ENCODE measurements around the gene CCDC70. TPM values are rescaled to one million over a fixed set of nuclear protein-coding genes. Genes with fewer than 3 reads are reported as not detected.

CCDC70 gene
- total and polyA plus RNA-seq, 9 donors: not detected

- no peak overlapping the region for H3K4me3 ChIP-seq
- H3K27ac ChIP-seq: no peak overlapping the region
- WGBS, 3 donors: 51 to 55% (median 52%) methylated on average over 9 of the region's 9 CpGs
- DNase-seq: no peak
- H3K36me3 ChIP-seq: no peaks in the 10 kb centered on the region
- TF ChIP-seq CTCF (IDR thresholded peaks at IDR 0.05) (no peak), EP300 (IDR thresholded peaks at IDR 0.05) (no peak), POLR2A (IDR thresholded peaks at IDR 0.05) (no peak)
- intact Hi-C loops (cut with DNase I): no loop called here
- no peaks in the 10 kb centered on the region for H3K27me3 ChIP-seq
- H3K9me3 ChIP-seq: no peaks in the 10 kb centered on the region
- H3K4me1 ChIP-seq (ENCODE audit: insufficient read depth): no peaks in the 10 kb centered on the region
These were observed 34.4 kb downstream of the CCDC70 start for GRCh38 chr13:51895906-51896888.

- Histone ChIP-seq H3K27me3 (no peaks in the 10 kb centered on the region), H3K27ac (no peak overlapping the region), H3K9me3 (no peaks in the 10 kb centered on the region), H3K4me1 (ENCODE audit: insufficient read depth) (no peaks in the 10 kb centered on the region), H3K4me3 (no peak overlapping the region), H3K36me3 (no peaks in the 10 kb centered on the region)
- no peak for DNase-seq
- no peak for TF ChIP-seq CTCF (IDR thresholded peaks at IDR 0.05)
- no peak for TF ChIP-seq POLR2A (IDR thresholded peaks at IDR 0.05)
- TF ChIP-seq EP300 (IDR thresholded peaks at IDR 0.05): no peak
- 70 to 82% (median 81%) methylated on average over 1 of the region's 1 CpG for WGBS, 3 donors
- intact Hi-C loops (cut with DNase I): no loop called here
These were observed 38.7 kb downstream of the CCDC70 start for GRCh38 chr13:51900471-51900870.

GRCh38 chr13:51902776-51903175 lies 41.0 kb downstream of the CCDC70 start:
- Histone ChIP-seq H3K27ac (no peak overlapping the region), H3K9me3 (no peaks in the 10 kb centered on the region), H3K4me3 (no peak overlapping the region), H3K27me3 (no peaks in the 10 kb centered on the region), H3K36me3 (no peaks in the 10 kb centered on the region), H3K4me1 (ENCODE audit: insufficient read depth) (peaks cover 7% of the 10 kb centered on the region)
- TF ChIP-seq POLR2A (IDR thresholded peaks at IDR 0.05) (no peak), CTCF (IDR thresholded peaks at IDR 0.05) (no peak), EP300 (IDR thresholded peaks at IDR 0.05) (no peak)
- intact Hi-C loops (cut with DNase I): no loop called here
- no peak for DNase-seq
- WGBS, 3 donors: 78 to 87% (median 79%) methylated on average over 4 of the region's 4 CpGs

DNA sequence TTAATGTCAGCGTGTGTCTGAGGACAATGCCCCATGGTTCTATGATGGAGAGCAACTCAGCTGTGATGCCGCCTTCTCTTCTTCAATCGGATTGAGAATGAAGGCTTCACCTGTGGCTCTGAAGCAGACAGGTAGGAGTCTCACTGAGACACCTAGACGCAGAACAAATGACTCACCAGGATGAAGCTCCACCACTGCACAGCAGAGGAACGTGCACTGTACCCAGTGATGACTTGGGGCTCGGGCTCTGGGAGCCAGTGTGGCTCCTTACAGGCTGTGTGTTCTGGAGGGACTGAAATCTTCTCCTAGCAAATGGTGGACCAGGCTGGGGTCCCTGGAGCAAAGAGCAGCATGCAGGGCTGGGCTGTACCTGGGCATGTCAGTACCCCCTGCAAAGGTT lies 44.0 kb downstream of the CCDC70 start:
- WGBS, 3 donors: 95 to 98% (median 97%) methylated on average over 6 of the region's 6 CpGs
- TF ChIP-seq POLR2A (IDR thresholded peaks at IDR 0.05) (no peak), EP300 (IDR thresholded peaks at IDR 0.05) (no peak), CTCF (IDR thresholded peaks at IDR 0.05) (no peak)
- intact Hi-C loops (cut with DNase I): no loop called here

More for the DNA sequence above, 44.0 kb downstream of the CCDC70 start:
- Histone ChIP-seq H3K4me3 (no peak overlapping the region), H3K27me3 (no peaks in the 10 kb centered on the region), H3K4me1 (ENCODE audit: insufficient read depth) (peaks cover 7% of the 10 kb centered on the region), H3K27ac (no peak overlapping the region), H3K36me3 (no peaks in the 10 kb centered on the region), H3K9me3 (no peaks in the 10 kb centered on the region)
- DNase-seq: no peak
